GM08714 (cell line): ENCODE measurements around the gene ELOVL2.

ENCODE experiments used
- H3K4me3 ChIP-seq: fragments of 200-500 bp; sonication (Bioruptor generic); 2 replicates; pipeline ENCODE4 v1.5.1; 2014; ENCODE audit warnings: mild to moderate bottlenecking, low read length, inconsistent platforms
- ZNF274 ChIP-seq: IDR thresholded peaks from 2 replicates; pipeline ENCODE4 v1.6.1; 2012; ENCODE audit warnings: mild to moderate bottlenecking, low read depth, low read length

The ELOVL2 gene

GRCh38 chr6:11066505-11067347 is 22.6 kb upstream of the ELOVL2 start:
- H3K4me3 ChIP-seq: no peak overlapping the region
- TF ChIP-seq ZNF274: no peak

DNA sequence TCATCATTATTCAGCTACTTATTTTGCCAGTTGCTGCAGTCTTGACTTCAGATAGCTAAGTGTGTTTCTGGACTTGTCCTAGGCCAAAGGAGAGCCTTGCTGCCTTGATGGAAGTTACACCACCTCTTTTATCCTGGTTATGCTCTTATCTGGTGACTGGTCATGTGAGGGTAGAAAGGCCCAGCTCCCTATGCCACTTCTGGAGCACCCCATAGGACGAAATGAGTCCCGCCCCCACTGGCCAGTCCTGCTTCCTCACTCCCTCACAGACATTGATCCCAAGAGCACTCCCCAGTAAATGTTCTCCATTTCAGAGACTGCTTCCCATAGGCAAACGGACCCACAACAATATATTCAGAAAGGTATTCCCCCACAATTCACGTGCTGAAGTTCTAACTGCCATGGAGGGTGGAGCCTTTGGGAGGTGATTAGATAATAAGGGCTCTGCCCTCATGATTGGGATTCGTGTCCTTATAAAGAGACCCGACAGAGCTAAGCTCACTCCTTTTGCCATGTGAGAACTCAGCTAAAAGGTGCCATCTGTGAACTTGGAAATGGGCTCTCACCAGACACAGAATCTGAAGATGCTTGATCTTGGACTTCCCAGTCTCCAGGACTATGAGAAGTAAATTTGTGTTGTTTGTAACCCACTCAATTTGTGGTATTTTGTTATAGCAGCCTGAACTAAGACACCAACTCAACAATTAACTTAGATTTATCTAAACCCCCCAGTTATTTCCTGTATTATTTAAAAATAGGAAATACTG is 21.5 kb upstream of the ELOVL2 start:
- TF ChIP-seq ZNF274: no peak
- H3K4me3 ChIP-seq: no peak overlapping the region

DNA sequence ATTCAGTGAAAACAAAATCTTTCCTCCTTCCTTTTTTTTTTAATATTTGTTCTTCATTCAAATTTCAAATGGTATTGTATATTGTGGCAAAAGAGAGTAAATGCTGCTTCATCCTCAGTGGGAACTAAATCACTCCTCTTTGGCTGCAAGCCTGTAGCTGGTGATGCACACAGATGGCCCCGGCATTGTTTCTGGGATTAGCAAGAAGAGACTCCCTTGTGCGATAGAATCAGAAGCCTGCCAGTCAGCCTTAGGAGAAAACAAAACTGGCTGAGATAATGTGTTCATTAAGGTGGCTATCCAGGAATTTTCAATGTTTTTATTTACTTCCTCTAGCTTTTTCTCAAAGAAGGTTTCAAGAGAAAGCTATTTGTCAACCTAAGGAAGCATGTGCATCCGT is 20.7 kb upstream of the ELOVL2 start:
- no peak for TF ChIP-seq ZNF274
- no peak overlapping the region for H3K4me3 ChIP-seq

- no peak overlapping the region for H3K4me3 ChIP-seq
- no peak for TF ChIP-seq ZNF274
Observed at GRCh38 chr6:11062715-11063114, 18.6 kb upstream of the ELOVL2 start.

DNA sequence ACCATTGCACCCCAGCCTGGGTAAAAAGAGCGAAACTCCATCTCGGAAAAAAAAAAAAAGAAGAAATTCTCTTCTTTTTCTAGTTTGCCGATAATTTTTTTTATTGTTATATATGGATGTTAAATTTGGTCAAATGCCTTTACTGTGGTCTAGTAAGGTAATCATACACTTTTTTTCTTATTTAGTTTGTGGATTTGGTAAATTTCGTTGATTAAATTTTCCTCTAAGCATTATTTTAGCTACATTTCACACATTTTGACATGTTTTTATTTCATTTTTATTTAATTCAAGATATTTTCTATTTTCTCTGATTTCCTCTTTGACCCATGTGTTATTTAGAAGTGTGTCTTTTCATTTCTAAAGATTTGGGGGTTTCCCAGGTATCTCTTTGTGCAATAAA is 18.0 kb upstream of the ELOVL2 start:
- TF ChIP-seq ZNF274: no peak
- H3K4me3 ChIP-seq: no peak overlapping the region

GRCh38 chr6:11058406-11058805 is 14.3 kb upstream of the ELOVL2 start:
- H3K4me3 ChIP-seq: no peak overlapping the region
- no peak for TF ChIP-seq ZNF274

- TF ChIP-seq ZNF274: no peak
- no peak overlapping the region for H3K4me3 ChIP-seq
Observed at GRCh38 chr6:11056871-11057270, 12.8 kb upstream of the ELOVL2 start.

DNA sequence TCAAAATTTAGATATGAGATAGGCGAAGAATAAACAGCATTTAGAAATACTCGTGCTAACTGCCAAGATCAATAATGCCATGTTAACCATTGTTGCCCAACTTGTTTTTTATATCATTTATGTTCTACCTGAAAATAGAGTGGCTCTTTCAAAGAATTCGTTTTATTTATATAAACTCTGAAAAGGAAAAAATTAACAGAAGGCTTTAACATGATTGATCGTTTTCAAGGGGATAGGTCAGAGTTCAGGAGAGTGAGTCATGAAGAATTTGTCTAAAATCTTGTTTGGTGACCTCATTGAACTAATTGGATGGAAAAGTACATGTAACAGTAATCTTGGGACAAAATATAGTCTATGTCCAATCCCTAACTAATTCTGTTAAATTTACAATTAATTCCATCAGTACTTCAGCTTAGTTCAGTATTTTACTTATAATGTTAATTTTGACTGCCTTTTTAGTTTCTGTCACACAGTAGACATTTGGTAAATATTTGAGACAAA is 11.1 kb upstream of the ELOVL2 start:
- no peak for TF ChIP-seq ZNF274
- no peak overlapping the region for H3K4me3 ChIP-seq

DNA sequence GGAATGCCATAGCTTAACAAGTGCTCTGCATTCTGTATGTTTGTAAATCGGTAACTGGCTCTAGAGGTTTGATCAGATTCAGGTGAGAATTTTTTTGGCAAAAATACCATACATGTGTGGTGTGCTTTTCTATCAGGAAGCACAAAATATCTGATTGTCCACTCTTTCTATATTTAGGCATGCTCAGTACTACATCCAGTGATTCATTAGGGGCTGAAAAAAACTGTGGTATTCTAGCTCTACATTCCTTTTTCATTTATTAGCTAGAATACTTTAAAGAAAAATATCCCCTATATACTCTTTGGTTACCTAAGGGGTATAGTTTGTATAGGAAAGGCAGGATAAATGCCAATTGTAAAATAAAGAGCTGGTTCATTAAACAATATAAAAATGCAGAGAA is 10.6 kb upstream of the ELOVL2 start:
- H3K4me3 ChIP-seq: no peak overlapping the region
- TF ChIP-seq ZNF274: no peak

DNA sequence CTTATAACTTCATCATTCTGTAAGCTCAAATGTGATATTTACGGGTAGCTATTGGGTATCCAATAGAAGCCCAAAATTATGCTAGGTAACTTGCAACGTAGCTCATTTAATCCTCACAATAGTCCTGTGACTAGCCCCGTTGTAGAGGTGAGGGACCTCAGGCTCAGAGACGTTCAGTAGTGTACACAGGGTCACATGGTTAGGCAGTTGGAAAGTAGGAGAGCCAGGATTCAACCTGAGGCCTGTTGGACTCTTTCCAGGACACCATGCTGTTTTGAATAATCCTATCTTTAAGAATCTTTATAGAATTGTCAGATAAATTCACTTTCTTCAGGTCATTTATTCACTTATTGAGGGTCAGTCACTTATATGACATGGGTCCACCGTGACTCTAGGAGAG is 9.2 kb upstream of the ELOVL2 start:
- TF ChIP-seq ZNF274: no peak
- no peak overlapping the region for H3K4me3 ChIP-seq

- no peak for TF ChIP-seq ZNF274
- H3K4me3 ChIP-seq: no peak overlapping the region
Observed at GRCh38 chr6:11050731-11051130, 6.6 kb upstream of the ELOVL2 start.

DNA sequence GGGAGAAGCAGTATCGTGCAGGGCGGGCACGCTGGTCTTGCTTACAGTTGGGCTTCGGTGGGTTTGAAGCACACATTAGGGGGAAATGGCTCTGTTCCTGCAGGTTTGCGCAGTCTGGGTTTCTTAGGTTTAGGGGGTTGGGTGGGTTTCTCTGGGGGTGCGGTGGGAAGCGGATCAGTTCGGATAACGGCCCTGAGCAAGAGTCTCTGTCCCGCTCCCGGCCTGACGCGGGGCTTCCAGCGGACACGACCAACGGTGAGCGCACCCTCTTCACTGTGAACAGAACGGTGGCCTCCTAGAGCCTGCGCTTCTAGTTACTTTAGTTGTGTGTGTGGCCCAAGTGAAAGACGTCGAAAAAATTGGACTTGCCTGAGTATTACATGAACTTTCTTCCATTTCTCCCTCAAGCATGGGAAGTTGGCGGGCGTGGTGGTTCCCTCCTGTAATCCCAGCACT is 635 bp upstream of the ELOVL2 start:
- peak overlapping the region; percentile 60; the same call in 1 of the 2 replicates for H3K4me3 ChIP-seq
- no peak for TF ChIP-seq ZNF274

GRCh38 chr6:11043378-11043960 is 636 bp downstream of the ELOVL2 start:
- peak overlapping the region; percentile 60 for H3K4me3 ChIP-seq
- TF ChIP-seq ZNF274: no peak

DNA sequence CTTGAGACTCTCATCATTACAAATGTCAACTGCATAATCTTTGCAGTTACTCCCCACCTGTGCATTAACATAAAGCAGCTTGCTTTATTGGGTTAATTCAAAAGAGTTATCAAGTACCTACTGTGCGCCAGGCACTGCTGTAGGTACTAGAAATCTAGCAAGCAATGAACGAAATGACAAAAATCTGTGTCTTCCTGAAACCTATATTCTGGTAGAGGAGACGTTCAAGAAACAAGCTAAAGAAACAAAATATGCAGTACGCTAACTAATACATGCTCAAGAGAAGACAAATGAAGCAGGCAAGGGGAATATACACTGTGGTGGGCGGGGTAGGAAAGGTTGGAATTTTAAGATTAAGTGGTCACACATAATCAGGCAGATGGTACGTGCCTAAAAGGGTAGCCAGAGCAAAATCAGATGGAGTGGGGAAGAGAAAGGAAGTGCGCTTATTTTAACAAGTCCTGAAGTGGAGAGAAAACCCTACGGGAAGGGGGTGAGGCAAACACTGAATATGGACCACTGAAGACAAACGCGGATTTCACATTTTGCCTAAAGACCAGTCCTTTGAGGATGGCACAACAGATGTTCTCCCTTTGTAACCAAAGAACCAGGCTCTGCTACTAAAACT is 1.2 kb downstream of the ELOVL2 start:
- H3K4me3 ChIP-seq: peak overlapping the region; percentile 60; the same call in 1 of the 2 replicates
- TF ChIP-seq ZNF274: no peak
